Upper lobe of left lung (tissue), 6 donors: ENCODE results near the gene MPO. TPM values are rescaled to one million over a fixed set of nuclear protein-coding genes. Genes with fewer than 3 reads are reported as not detected.
A peak's percentile ranks its signal among the peaks of the same experiment; 100 is the strongest.

Experiments
- ATAC-seq, 2 donors: fragments of 200-7000 bp; cut with Tn5 transposase; one replicate each; pipeline ENCODE4 v1.9.1; 2022; ENCODE audit warnings: mild to moderate bottlenecking in 2 of 2, moderate library complexity in 2 of 2; ENCODE audit not compliant: low FRiP score in 2 of 2
- DNase-seq, 2 donors: peaks; one replicate each; pipeline ENCODE4 v3.0.0-alpha.2; 2019 to 2020
- H3K27ac ChIP-seq, 4 donors: fragments of 200-600 bp; sonication (generic); one replicate each; pipeline ENCODE4 v1.5.1; 2016 to 2019
- H3K27me3 ChIP-seq, 4 donors: fragments of 200-600 bp; sonication (generic); one replicate each; pipeline ENCODE4 v1.5.1; 2017 to 2019
- H3K36me3 ChIP-seq, 4 donors: fragments of 200-600 bp; sonication (generic); one replicate each; pipeline ENCODE4 v1.5.1; 2016 to 2019
- H3K4me1 ChIP-seq, 4 donors: fragments of 200-600 bp; sonication (generic); one replicate each; pipeline ENCODE4 v1.5.1; 2018 to 2019
- H3K4me3 ChIP-seq, 4 donors: fragments of 200-600 bp; sonication (generic); one replicate each; pipeline ENCODE4 v1.5.1; 2017 to 2019; ENCODE audit warnings: mild to moderate bottlenecking in 2 of 4, moderate library complexity in 1 of 4
- H3K9me3 ChIP-seq, 4 donors: fragments of 200-600 bp; sonication (generic); one replicate each; pipeline ENCODE4 v1.5.1; 2018 to 2019
- EP300 ChIP-seq, 4 donors: sonication (generic); formaldehyde crosslinking; IDR thresholded peaks; one replicate each; pipeline ENCODE4 v1.5.1; 2017; ENCODE audit warnings: antibody characterized with exemption in 4 of 4, control low read depth in 2 of 4
- POLR2A ChIP-seq, 4 donors: fragments of 450-650 bp; IDR thresholded peaks; one replicate each; pipeline ENCODE4 v1.5.1; 2016 to 2017; ENCODE audit warnings: antibody characterized with exemption in 4 of 4, mild to moderate bottlenecking in 2 of 4
- POLR2AphosphoS5 ChIP-seq, 2 donors: sonication (generic); formaldehyde crosslinking; IDR thresholded peaks; one replicate each; pipeline ENCODE4 v1.5.1; 2017; ENCODE audit warnings: antibody characterized with exemption in 2 of 2
- WGBS, 2 donors: methylation state at CpG; one replicate each; pipeline ENCODE4 v1.1.5; 2017 to 2018; 5-methylcytosine and 5-hydroxymethylcytosine counted together
- total RNA-seq, 6 donors: library from RNA; depleted of rRNA in 4 of 6; stranded (reverse); fragments of >200 nt in 4 of 6; gene quantifications; one replicate each; pipeline versions ENCODE4 v1.1.0 to v1.2.1, GENCODE V29; 2016 to 2021
- TF ChIP-seq, protein P1 (sequence below), 6 experiments: fragments of 450-650 bp in 4 of 6; fragments of 200-600 bp in 2 of 6; sonication (generic) in 2 of 6; IDR thresholded peaks; one replicate each; pipeline ENCODE4 v1.5.1; 2016 to 2019; ENCODE audit warnings: antibody characterized with exemption in 6 of 6
- donor health status: DM: no; HTN: no; CAD: no; lungs with moderate emphysema.
- donor health status: DM: no; HTN: yes; CAD: no; lungs with severe emphysema.

The MPO gene
- total RNA-seq, 6 donors from 2014 or later: 0.71 to 4.6 (median 1.0) TPM

GRCh38 chr17:58233543-58233942, 47.2 kb downstream of the MPO start:
- H3K4me1 ChIP-seq: no peaks in the 10 kb centered on the region
- no peaks in the 10 kb centered on the region for H3K27me3 ChIP-seq
- 50 to 64% methylated on average over 3 of the region's 3 CpGs for WGBS, 2 donors
- peak in 1 of 2 donors; percentile 71 for ATAC-seq
- H3K36me3 ChIP-seq: no peaks in the 10 kb centered on the region
- TF ChIP-seq POLR2AphosphoS5 (IDR thresholded peaks at IDR 0.05) (no peak), POLR2A (IDR thresholded peaks at IDR 0.05) (no peak), EP300 (IDR thresholded peaks at IDR 0.05) (no peak)
- TF ChIP-seq, protein P1, sequence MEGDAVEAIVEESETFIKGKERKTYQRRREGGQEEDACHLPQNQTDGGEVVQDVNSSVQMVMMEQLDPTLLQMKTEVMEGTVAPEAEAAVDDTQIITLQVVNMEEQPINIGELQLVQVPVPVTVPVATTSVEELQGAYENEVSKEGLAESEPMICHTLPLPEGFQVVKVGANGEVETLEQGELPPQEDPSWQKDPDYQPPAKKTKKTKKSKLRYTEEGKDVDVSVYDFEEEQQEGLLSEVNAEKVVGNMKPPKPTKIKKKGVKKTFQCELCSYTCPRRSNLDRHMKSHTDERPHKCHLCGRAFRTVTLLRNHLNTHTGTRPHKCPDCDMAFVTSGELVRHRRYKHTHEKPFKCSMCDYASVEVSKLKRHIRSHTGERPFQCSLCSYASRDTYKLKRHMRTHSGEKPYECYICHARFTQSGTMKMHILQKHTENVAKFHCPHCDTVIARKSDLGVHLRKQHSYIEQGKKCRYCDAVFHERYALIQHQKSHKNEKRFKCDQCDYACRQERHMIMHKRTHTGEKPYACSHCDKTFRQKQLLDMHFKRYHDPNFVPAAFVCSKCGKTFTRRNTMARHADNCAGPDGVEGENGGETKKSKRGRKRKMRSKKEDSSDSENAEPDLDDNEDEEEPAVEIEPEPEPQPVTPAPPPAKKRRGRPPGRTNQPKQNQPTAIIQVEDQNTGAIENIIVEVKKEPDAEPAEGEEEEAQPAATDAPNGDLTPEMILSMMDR (IDR thresholded peaks at IDR 0.05): no peak
- H3K9me3 ChIP-seq: no peaks in the 10 kb centered on the region
- no peak for DNase-seq
- H3K4me3 ChIP-seq: no peak overlapping the region
- H3K27ac ChIP-seq: no peak overlapping the region

- Histone ChIP-seq H3K27ac (no peak overlapping the region), H3K4me1 (no peaks in the 10 kb centered on the region), H3K36me3 (no peaks in the 10 kb centered on the region), H3K27me3 (no peaks in the 10 kb centered on the region), H3K4me3 (no peak overlapping the region), H3K9me3 (no peaks in the 10 kb centered on the region)
- DNase-seq: peak in 1 of 2 donors; percentile 50
- 34 to 53% methylated on average over 9 to 12 of the region's 12 CpGs for WGBS, 2 donors
- peak; percentile 73 to 86 for ATAC-seq
- TF ChIP-seq, protein P1 (IDR thresholded peaks at IDR 0.05): no peak
- TF ChIP-seq EP300 (IDR thresholded peaks at IDR 0.05) (no peak), POLR2A (IDR thresholded peaks at IDR 0.05) (no peak), POLR2AphosphoS5 (IDR thresholded peaks at IDR 0.05) (no peak)
Observed at GRCh38 chr17:58232707-58233156, 48.0 kb downstream of the MPO start.

DNA sequence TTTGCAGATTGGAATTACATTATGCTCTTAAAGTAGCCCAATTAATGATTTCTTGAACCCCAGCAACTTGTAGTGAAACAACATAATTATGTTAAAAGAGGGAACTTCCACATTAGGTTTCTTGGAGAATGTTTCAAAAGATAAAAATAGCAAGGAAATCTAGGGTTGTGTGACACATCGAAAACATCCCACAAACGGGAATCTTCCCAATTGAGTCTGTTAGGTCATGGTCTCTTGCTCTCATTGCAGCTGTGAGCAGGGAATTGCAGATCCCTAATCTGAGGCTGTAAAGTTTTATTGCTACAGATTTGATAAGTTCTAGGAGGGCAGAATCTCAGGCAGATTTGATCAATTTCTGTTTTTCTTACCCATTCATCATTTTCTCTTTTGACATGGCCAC, 49.1 kb downstream of the MPO start:
- TF ChIP-seq EP300 (IDR thresholded peaks at IDR 0.05): no peak
- TF ChIP-seq, protein P1 (IDR thresholded peaks at IDR 0.05): no peak
- TF ChIP-seq POLR2A (IDR thresholded peaks at IDR 0.05): no peak
- no peak for TF ChIP-seq POLR2AphosphoS5 (IDR thresholded peaks at IDR 0.05)
- DNase-seq: no peak
- Histone ChIP-seq H3K4me1 (no peaks in the 10 kb centered on the region), H3K27ac (no peak overlapping the region), H3K9me3 (no peaks in the 10 kb centered on the region), H3K4me3 (no peak overlapping the region), H3K27me3 (no peaks in the 10 kb centered on the region), H3K36me3 (no peaks in the 10 kb centered on the region)
- 46 to 59% methylated on average over 2 of the region's 2 CpGs for WGBS, 2 donors
- ATAC-seq: no peak

DNA sequence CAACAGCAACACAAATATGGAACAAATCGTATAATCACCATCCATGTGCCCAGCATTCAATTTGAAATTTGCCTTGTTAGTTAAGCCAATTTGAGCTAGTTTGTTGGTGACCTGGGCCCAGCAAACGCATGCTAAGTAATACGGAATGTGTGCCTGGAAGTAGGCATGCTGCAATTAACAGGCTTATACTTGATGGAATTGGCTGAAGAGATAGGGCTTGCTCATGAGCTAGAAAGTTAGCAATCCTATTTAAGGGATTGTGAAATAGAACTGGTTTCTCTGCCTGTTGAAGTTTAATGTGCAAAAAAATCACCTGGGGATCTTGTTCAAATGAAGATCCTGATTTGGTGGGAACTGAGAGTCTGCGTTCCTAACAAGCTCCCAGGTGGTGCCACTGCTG, 50.9 kb downstream of the MPO start:
- TF ChIP-seq EP300 (IDR thresholded peaks at IDR 0.05) (no peak), POLR2AphosphoS5 (IDR thresholded peaks at IDR 0.05) (no peak), POLR2A (IDR thresholded peaks at IDR 0.05) (no peak)
- TF ChIP-seq, protein P1 (IDR thresholded peaks at IDR 0.05): no peak
- 94 to 97% methylated on average over 4 of the region's 4 CpGs for WGBS, 2 donors
- Histone ChIP-seq H3K27me3 (no peaks in the 10 kb centered on the region), H3K4me1 (no peaks in the 10 kb centered on the region), H3K27ac (no peak overlapping the region), H3K4me3 (no peak overlapping the region), H3K36me3 (no peaks in the 10 kb centered on the region), H3K9me3 (no peaks in the 10 kb centered on the region)
- ATAC-seq (no peak), DNase-seq (no peak)

GRCh38 chr17:58229384-58229783, 51.4 kb downstream of the MPO start:
- no peak overlapping the region for H3K4me3 ChIP-seq
- H3K27me3 ChIP-seq: no peaks in the 10 kb centered on the region
- H3K36me3 ChIP-seq: no peaks in the 10 kb centered on the region
- TF ChIP-seq EP300 (IDR thresholded peaks at IDR 0.05) (no peak), POLR2AphosphoS5 (IDR thresholded peaks at IDR 0.05) (no peak)
- TF ChIP-seq, protein P1 (IDR thresholded peaks at IDR 0.05): no peak
- WGBS, 2 donors: 63 to 86% methylated on average over 1 of the region's 1 CpG
- H3K9me3 ChIP-seq: no peaks in the 10 kb centered on the region
- ATAC-seq (no peak), DNase-seq (no peak)
- no peak overlapping the region for H3K27ac ChIP-seq
- H3K4me1 ChIP-seq: no peaks in the 10 kb centered on the region
